Activated naive CD4-positive, alpha-beta T cell treated with Interleukin-2 at 50 U/mL for 16 hours (primary cell): ENCODE data around the gene KLHDC9.

Experiments used
- DNase-seq: peaks from one replicate; pipeline ENCODE4 v3.0.0-alpha.2; 2020

Gene KLHDC9

GRCh38 chr1:161077426-161077825, 20.7 kb upstream of the KLHDC9 start:
- no peak for DNase-seq

- no peak for DNase-seq
These were observed 18.6 kb upstream of the KLHDC9 start for GRCh38 chr1:161079436-161080110.

- no peak for DNase-seq
These were observed 17.4 kb upstream of the KLHDC9 start for GRCh38 chr1:161080441-161081405.

- no peak for DNase-seq
These were observed 16.6 kb upstream of the KLHDC9 start for GRCh38 chr1:161081519-161081918.

GRCh38 chr1:161082483-161082882, 15.7 kb upstream of the KLHDC9 start:
- no peak for DNase-seq

- no peak for DNase-seq
These were observed 15.0 kb upstream of the KLHDC9 start for GRCh38 chr1:161082996-161083747.

- no peak for DNase-seq
These were observed 14.2 kb upstream of the KLHDC9 start for GRCh38 chr1:161083748-161084596.

GRCh38 chr1:161084597-161084988, 13.6 kb upstream of the KLHDC9 start:
- no peak for DNase-seq

- no peak for DNase-seq
These were observed 13.0 kb upstream of the KLHDC9 start for GRCh38 chr1:161085165-161085564.

GRCh38 chr1:161086457-161086856, 11.7 kb upstream of the KLHDC9 start:
- no peak for DNase-seq

- no peak for DNase-seq
These were observed 9.5 kb upstream of the KLHDC9 start for GRCh38 chr1:161088587-161089110.

- no peak for DNase-seq
These were observed 8.8 kb upstream of the KLHDC9 start, which contains the start of gene NECTIN4 for GRCh38 chr1:161089251-161089924. Gene NECTIN4 (minus strand): TSS chr1:161089558. CDS start chr1:161089296, 262 bp downstream.

- DNase-seq: no peak
These were observed 8.2 kb upstream of the KLHDC9 start for GRCh38 chr1:161089938-161090337.

- DNase-seq: no peak
These were observed 7.5 kb upstream of the KLHDC9 start for GRCh38 chr1:161090617-161091016.

- DNase-seq: no peak
These were observed 7.1 kb upstream of the KLHDC9 start for GRCh38 chr1:161091093-161091492.

GRCh38 chr1:161091796-161092507, 6.2 kb upstream of the KLHDC9 start:
- DNase-seq: no peak

- peak; percentile 55 for DNase-seq
These were observed 5.5 kb upstream of the KLHDC9 start for GRCh38 chr1:161092621-161093028.

GRCh38 chr1:161094481-161094880, 3.7 kb upstream of the KLHDC9 start:
- no peak for DNase-seq

- no peak for DNase-seq
These were observed 2.9 kb upstream of the KLHDC9 start for GRCh38 chr1:161095230-161095629.

GRCh38 chr1:161096015-161096414, 2.1 kb upstream of the KLHDC9 start:
- DNase-seq: no peak

GRCh38 chr1:161096530-161096929, 1.6 kb upstream of the KLHDC9 start:
- no peak for DNase-seq
